T-helper 2 cell treated with Interferon-gamma antibody and Interleukin-4, amounts not matched to agents 5 μg/mL and 100 μg/mL, for 36 hours (primary cell): Measurements from ENCODE around the gene ALAS1.
A peak's percentile ranks its signal among the peaks of the same experiment; 100 is the strongest.

Experiments used
- DNase-seq: peaks from one replicate; pipeline ENCODE4 v3.0.0; 2021; ENCODE audit warnings: low spot score
- H3K27ac Mint-ChIP-seq: one replicate; pipeline ENCODE4 v1.8.0; 2021; ENCODE audit warnings: mild to moderate bottlenecking, mixed read lengths
- H3K27me3 Mint-ChIP-seq: one replicate; pipeline ENCODE4 v1.8.0; 2021; ENCODE audit warnings: low read depth, mixed read lengths
- H3K36me3 Mint-ChIP-seq: one replicate; pipeline ENCODE4 v1.8.0; 2021; ENCODE audit warnings: low read depth, mixed read lengths
- H3K4me1 Mint-ChIP-seq: one replicate; pipeline ENCODE4 v1.8.0; 2021; ENCODE audit warnings: low read depth, mixed read lengths
- H3K4me3 Mint-ChIP-seq: one replicate; pipeline ENCODE4 v1.8.0; 2022; ENCODE audit warnings: mild to moderate bottlenecking, moderate library complexity, mixed read lengths
- H3K9me3 Mint-ChIP-seq: one replicate; pipeline ENCODE4 v1.8.0; 2021; ENCODE audit warnings: mixed read lengths

ALAS1 gene

DNA sequence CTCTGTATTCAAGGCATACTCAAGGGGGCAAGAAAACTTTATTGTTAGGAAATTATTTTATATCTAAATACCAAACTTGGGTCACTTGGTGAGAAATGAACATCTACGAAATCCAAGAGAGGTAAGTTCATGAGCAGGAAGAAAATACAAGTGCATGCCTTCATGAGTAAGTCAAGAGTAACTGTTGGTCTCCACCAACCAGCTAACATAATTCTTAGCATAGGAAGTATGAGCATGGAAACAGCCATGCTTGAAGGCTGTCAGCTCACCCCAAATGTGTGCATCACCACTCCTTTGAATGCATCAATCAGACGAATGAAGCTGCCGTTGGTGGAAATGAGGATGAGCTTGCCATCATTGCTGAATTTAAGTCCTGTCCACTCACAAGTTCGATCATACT is 61.5 kb downstream of the ALAS1 start:
- H3K9me3 Mint-ChIP-seq: no peaks in the 10 kb centered on the region
- H3K27me3 Mint-ChIP-seq: no peaks in the 10 kb centered on the region
- no peak overlapping the region for H3K4me3 Mint-ChIP-seq
- peaks cover 57% of the 10 kb centered on the region for H3K4me1 Mint-ChIP-seq
- no peak for DNase-seq
- H3K27ac Mint-ChIP-seq: no peak overlapping the region
- H3K36me3 Mint-ChIP-seq: peaks cover 93% of the 10 kb centered on the region

DNA sequence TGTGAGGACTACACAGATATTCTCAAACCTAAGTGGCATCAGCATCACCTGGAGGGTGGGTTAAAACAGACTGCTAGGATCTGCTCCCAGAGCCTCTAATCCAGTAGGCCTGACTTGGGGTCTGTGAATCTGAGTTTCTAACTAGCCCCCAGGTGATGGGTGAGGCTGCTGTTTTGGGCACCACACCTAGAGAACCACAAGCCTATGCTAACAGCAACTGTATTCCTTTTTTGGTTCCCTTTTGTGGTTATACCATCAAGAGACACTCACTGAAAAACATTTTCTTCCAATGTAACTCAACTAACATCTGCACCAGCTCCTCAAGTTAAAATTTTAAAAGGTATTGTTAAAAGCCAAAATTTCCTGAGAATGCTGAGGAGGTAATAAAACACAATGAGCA is 64.5 kb downstream of the ALAS1 start:
- Mint-ChIP-seq H3K36me3 (peaks cover 91% of the 10 kb centered on the region), H3K27ac (peak overlapping the region; percentile 31), H3K27me3 (no peaks in the 10 kb centered on the region), H3K4me1 (peaks cover 49% of the 10 kb centered on the region), H3K4me3 (peak overlapping the region; percentile 3), H3K9me3 (no peaks in the 10 kb centered on the region)
- no peak for DNase-seq
